SW480 (cell line): Measurements from ENCODE around the gene FAM72A.
"Not testable (repeated sequence)": the region's sequence is repeated elsewhere in the genome, so short reads cannot be mapped to it uniquely, and the experiment has no call there.

Experiments
- DNase-seq: peaks from one replicate; pipeline ENCODE4 v3.0.0-alpha.2; 2016; ENCODE audit warnings: low spot score

FAM72A gene

GRCh38 chr1:206215600-206216392, 13.2 kb upstream of the FAM72A start:
- not testable (repeated sequence) for DNase-seq

- DNase-seq, result not testable (repeated sequence)
Observed at GRCh38 chr1:206210802-206211201, 8.2 kb upstream of the FAM72A start.

DNA sequence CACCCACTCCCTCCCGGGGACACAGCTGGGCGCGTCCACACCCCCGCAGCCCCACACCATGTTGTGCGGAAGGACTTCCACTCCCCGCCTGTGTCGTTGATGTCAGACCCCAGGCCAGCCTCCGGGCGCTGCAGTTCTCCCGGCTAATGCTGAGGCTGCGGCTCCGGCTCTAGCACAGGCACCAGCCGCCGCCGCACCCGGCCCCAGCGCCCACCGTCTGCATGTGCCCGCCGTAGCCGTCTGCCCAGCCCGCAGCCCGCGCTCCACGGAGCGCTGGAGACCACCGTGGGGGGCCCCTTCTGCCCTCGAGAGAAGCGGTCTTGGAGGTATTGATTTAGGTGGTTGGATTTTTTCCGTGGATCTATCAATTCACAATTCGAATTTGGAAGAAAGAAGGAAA, 2.9 kb upstream of the FAM72A start:
- not testable (repeated sequence) for DNase-seq

GRCh38 chr1:206204871-206205270, 2.2 kb upstream of the FAM72A start:
- DNase-seq, result peak; percentile 0

GRCh38 chr1:206204159-206204511, 1.5 kb upstream of the FAM72A start:
- DNase-seq, result not testable (repeated sequence)

DNA sequence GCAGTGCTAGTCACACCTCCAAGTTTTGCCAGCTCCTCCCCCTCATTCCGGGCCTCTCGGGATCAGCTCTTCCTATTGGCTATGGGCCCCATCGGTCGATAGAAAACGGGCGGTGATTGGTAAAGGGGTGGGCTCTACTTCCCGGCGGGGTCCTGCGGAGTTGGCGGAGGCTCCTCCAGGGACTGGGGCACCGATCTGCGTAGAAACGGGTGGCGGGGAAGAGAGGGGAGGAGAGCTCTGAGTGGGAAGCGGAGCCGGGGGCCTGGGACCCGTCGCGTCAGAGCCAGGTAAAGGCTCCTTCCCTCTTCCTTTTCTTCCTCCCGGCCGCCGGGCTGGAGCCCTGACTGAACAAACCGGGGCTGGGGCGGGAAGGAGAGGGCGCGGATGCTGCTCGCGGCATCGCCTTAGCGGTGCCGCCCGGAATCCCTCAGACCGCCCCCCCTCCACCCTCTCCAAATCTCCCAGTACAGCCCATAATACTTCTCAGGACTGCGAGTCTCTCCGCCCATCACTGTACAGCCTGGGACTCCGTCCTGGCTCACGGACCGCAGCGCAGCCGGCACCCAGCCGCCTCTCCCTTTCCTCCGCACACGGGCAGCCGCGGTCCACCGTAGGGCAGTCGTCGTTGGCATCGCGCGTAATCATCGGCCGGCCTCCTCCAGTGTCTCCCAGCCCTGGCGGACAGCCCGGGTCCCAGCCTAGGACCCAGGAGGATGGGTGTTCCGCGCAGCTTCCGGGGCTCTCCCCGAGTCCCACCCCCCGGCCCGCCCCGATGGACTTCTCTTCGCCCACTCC, 922 bp upstream of the FAM72A start, which contains the start of gene SRGAP2:
Gene SRGAP2 (plus strand): TSS at position 178 of the 795 bp plus-strand sequence. CDS start 2,430 bp downstream, outside the sequence.
- DNase-seq, result peak; percentile 5

GRCh38 chr1:206196748-206197424, 5.8 kb downstream of the FAM72A start:
- not testable (repeated sequence) for DNase-seq

GRCh38 chr1:206195182-206195581, 7.5 kb downstream of the FAM72A start:
- DNase-seq, result not testable (repeated sequence)

GRCh38 chr1:206186826-206187225, 15.8 kb downstream of the FAM72A start:
- DNase-seq, result not testable (repeated sequence)

- DNase-seq, result not testable (repeated sequence)
Observed at GRCh38 chr1:206185778-206186177, 16.9 kb downstream of the FAM72A start.

DNA sequence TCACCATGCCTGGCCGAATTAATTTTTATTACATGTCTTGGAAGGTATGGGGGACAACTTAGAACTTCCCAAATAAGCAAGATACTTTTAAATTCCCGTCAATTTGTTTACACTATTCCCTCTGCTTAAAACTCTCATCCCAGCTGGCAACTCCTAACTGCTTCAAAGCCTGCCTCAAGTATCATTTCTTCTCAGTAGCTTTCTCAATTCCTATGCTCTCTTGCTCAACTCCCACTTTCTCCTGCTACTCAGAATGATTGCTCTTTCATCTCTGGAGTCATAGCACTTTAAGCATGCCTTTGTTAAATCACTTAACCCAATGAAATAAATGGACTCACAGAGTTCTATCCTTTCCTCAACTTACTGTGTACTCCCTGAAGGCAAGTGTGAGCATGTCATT, 18.9 kb downstream of the FAM72A start:
- not testable (repeated sequence) for DNase-seq

- not testable (repeated sequence) for DNase-seq
Observed at GRCh38 chr1:206182368-206183317, 20.0 kb downstream of the FAM72A start.

GRCh38 chr1:206179666-206180065, 23.0 kb downstream of the FAM72A start:
- not testable (repeated sequence) for DNase-seq

GRCh38 chr1:206178061-206178989, 24.3 kb downstream of the FAM72A start:
- DNase-seq, result not testable (repeated sequence)

DNA sequence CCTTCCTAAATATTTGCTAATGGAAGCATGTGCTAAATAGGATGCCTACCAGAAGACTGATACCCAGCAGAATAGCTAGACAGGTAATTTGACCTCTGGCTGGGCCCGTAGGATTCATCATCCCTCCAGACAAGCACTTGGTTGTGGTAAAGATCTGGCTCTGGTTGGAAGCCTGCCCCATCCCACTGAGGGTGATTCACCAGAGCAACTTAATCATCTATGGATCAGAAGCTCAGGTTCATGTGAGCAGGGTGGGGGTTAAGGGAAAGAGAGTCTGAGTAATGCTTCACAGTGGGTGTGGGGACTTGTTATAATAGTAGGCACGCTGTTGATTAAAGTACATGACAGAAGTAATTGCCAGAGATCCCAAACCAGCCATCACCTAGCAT, 26.5 kb downstream of the FAM72A start:
- DNase-seq, result not testable (repeated sequence)

DNA sequence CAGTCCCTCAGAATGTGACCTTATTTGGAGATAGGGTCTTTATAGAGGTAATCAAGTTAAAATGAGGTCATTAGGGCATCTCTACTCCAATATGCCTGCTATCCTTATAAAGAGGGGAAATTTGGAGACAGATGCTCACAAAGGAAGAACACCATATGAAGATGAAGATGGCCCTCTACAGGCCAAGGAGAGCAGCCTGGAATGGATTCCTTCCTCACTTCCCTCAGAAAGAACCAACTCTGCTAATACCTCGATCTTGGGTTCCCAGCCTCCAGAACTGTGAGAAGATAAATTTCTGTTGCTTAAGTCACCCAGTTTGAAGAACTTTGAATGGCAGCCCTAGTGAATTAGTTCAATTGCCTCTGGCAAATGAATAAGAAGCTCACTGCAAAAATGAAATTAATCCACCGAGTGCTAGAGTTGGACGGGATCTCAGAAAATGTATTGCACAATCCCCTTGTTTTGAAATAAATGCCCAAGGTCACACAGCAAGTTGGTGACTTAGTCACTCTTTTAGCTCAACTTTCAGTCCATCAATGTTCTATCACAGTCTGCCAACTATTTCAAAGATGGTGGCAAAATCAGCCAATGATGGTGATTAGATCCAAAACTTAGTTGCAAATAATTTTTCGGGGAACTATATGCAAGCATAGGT, 27.1 kb downstream of the FAM72A start:
- not testable (repeated sequence) for DNase-seq

DNA sequence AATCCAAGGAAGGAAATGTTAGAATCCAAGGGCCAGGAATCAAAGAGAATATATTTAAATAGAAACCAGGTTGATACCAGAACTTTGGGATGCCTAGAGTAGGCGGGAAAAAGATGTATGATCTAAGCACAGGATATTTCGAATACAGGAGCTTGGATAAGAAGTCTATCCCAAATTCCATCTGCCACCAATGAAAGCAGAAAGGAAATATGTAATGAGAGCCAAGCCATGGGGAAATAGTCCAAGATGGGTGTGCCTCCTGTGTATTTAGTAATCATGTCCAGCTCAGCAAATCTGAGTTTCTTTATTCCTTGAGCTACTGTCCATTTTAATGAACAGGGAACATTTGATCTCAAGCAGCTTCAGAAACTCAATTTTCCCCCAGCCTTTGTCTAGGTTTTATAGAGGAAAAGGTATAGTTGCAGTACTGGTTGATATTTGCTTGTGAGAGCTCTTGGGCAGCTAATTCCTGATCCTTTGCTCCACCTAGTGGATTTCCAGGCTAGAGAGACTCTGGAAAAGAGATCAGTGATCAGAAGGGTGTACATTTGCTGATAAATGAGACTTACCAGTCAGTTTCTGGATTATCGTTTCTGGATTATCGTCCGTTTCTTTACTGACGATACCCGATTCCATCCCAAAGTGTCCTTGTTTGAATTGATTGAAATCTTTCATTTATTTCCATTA, 28.3 kb downstream of the FAM72A start:
- not testable (repeated sequence) for DNase-seq

- DNase-seq, result not testable (repeated sequence)
Observed at GRCh38 chr1:206173110-206173719, 29.4 kb downstream of the FAM72A start.
